GM21825 (cell line): Measurements from ENCODE around the gene LENG1.

Experiments
- ATAC-seq: cut with Tn5 transposase; IDR thresholded peaks from one replicate; pipeline ENCODE4 v1.9.1; 2021; ENCODE audit warnings: mild to moderate bottlenecking, moderate library complexity; ENCODE audit not compliant: unreplicated experiment

Gene LENG1

GRCh38 chr19:54142166-54142780, 17.2 kb downstream of the LENG1 start:
- ATAC-seq, result no peak

- no peak for ATAC-seq
Observed at GRCh38 chr19:54141356-54141755, 18.2 kb downstream of the LENG1 start.

GRCh38 chr19:54138489-54139256, 20.8 kb downstream of the LENG1 start:
- no peak for ATAC-seq

- ATAC-seq, result no peak
Observed at GRCh38 chr19:54137699-54138488, 21.6 kb downstream of the LENG1 start, which contains the start of gene CNOT3. Gene CNOT3 (plus strand): TSS chr19:54137762. CDS start chr19:54142979, 5,217 bp downstream.

GRCh38 chr19:54136864-54137698, 22.4 kb downstream of the LENG1 start:
- ATAC-seq, result peak; percentile 74

GRCh38 chr19:54136086-54136863, 23.2 kb downstream of the LENG1 start:
- ATAC-seq, result no peak

- no peak for ATAC-seq
Observed at GRCh38 chr19:54133957-54134590, 25.4 kb downstream of the LENG1 start.

GRCh38 chr19:54133312-54133956, 26.1 kb downstream of the LENG1 start:
- ATAC-seq, result no peak

GRCh38 chr19:54129617-54129996, 29.9 kb downstream of the LENG1 start:
- ATAC-seq, result no peak

- ATAC-seq, result no peak
Observed at GRCh38 chr19:54128796-54129616, 30.5 kb downstream of the LENG1 start.

- no peak for ATAC-seq
Observed at GRCh38 chr19:54128441-54128725, 31.1 kb downstream of the LENG1 start.

GRCh38 chr19:54127688-54128440, 31.7 kb downstream of the LENG1 start:
- no peak for ATAC-seq

- no peak for ATAC-seq
Observed at GRCh38 chr19:54125713-54126112, 33.8 kb downstream of the LENG1 start.

GRCh38 chr19:54124393-54124792, 35.1 kb downstream of the LENG1 start:
- ATAC-seq, result no peak

GRCh38 chr19:54123682-54124081, 35.8 kb downstream of the LENG1 start:
- no peak for ATAC-seq

GRCh38 chr19:54121259-54121658, 38.3 kb downstream of the LENG1 start:
- no peak for ATAC-seq
